Type B pancreatic cell (in vitro differentiated cells): ENCODE results near the gene AMMECR1L. TPM values are rescaled to one million over a fixed set of nuclear protein-coding genes. Genes with fewer than 3 reads are reported as not detected.
"Not testable (repeated sequence)": the region's sequence is repeated elsewhere in the genome, so short reads cannot be mapped to it uniquely, and the experiment has no call there.

Experiments used
- DNase-seq: peaks from one replicate; pipeline ENCODE4 v3.0.0; 2021; ENCODE audit warnings: mixed read lengths; ENCODE audit not compliant: unreplicated experiment; ENCODE audit errors: extremely low spot score
- H3K27ac Mint-ChIP-seq: 2 replicates; pipeline ENCODE4 v1.8.0; 2021; ENCODE audit warnings: mild to moderate bottlenecking, mixed read lengths
- H3K27me3 Mint-ChIP-seq: 2 replicates; pipeline ENCODE4 v1.8.0; 2021; ENCODE audit warnings: mixed read lengths
- H3K36me3 Mint-ChIP-seq: 2 replicates; pipeline ENCODE4 v1.8.0; 2021; ENCODE audit warnings: mixed read lengths
- H3K4me1 Mint-ChIP-seq: one replicate; pipeline ENCODE4 v1.8.0; 2021; ENCODE audit warnings: mixed read lengths; ENCODE audit not compliant: unreplicated experiment
- H3K4me3 Mint-ChIP-seq: 2 replicates; pipeline ENCODE4 v1.8.0; 2021; ENCODE audit warnings: mild to moderate bottlenecking, mixed read lengths
- H3K9me3 Mint-ChIP-seq: 2 replicates; pipeline ENCODE4 v1.8.0; 2021; ENCODE audit warnings: mixed read lengths
- CTCF ChIP-seq: fragments of 200-600 bp; sonication (generic); conservative IDR thresholded peaks from 2 replicates; pipeline ENCODE4 v1.5.0; 2021; ENCODE audit warnings: antibody characterized with exemption, mild to moderate bottlenecking
- total RNA-seq: library from RNA; stranded (reverse); gene quantifications from 2 replicates; pipeline ENCODE4 v1.2.1, GENCODE V29; 2021; ENCODE audit warnings: low replicate concordance

AMMECR1L gene
- total RNA-seq, 1 donor from 2014 or later = 21.9 TPM

- Mint-ChIP-seq H3K27me3 (no peaks in the 10 kb centered on the region), H3K27ac (no peak overlapping the region), H3K36me3 (no peaks in the 10 kb centered on the region), H3K4me3 (no peak overlapping the region), H3K9me3 (no peaks in the 10 kb centered on the region), H3K4me1 (no peaks in the 10 kb centered on the region)
- no peak for TF ChIP-seq CTCF
- no peak for DNase-seq
These were observed 28.2 kb upstream of the AMMECR1L start for GRCh38 chr2:127913808-127914457.

GRCh38 chr2:127911737-127912136 lies 26.0 kb upstream of the AMMECR1L start:
- no peaks in the 10 kb centered on the region for H3K9me3 Mint-ChIP-seq
- H3K36me3 Mint-ChIP-seq = no peaks in the 10 kb centered on the region
- H3K4me1 Mint-ChIP-seq = no peaks in the 10 kb centered on the region
- no peak for TF ChIP-seq CTCF
- peaks cover 5% of the 10 kb centered on the region for H3K27me3 Mint-ChIP-seq
- no peak for DNase-seq
- no peak overlapping the region for H3K27ac Mint-ChIP-seq
- H3K4me3 Mint-ChIP-seq = no peak overlapping the region

GRCh38 chr2:127910415-127910814 lies 24.7 kb upstream of the AMMECR1L start:
- DNase-seq = no peak
- H3K9me3 Mint-ChIP-seq = no peaks in the 10 kb centered on the region
- no peaks in the 10 kb centered on the region for H3K36me3 Mint-ChIP-seq
- no peaks in the 10 kb centered on the region for H3K4me1 Mint-ChIP-seq
- no peak overlapping the region for H3K27ac Mint-ChIP-seq
- no peak overlapping the region for H3K4me3 Mint-ChIP-seq
- TF ChIP-seq CTCF = no peak
- peaks cover 13% of the 10 kb centered on the region for H3K27me3 Mint-ChIP-seq

- H3K27me3 Mint-ChIP-seq = peaks cover 15% of the 10 kb centered on the region
- H3K36me3 Mint-ChIP-seq = no peaks in the 10 kb centered on the region
- no peaks in the 10 kb centered on the region for H3K4me1 Mint-ChIP-seq
- TF ChIP-seq CTCF = no peak
- DNase-seq = no peak
- H3K27ac Mint-ChIP-seq = no peak overlapping the region
- H3K4me3 Mint-ChIP-seq = no peak overlapping the region
- H3K9me3 Mint-ChIP-seq = no peaks in the 10 kb centered on the region
These were observed 23.3 kb upstream of the AMMECR1L start for GRCh38 chr2:127909019-127909418.

- H3K4me1 Mint-ChIP-seq, DNase-seq, H3K27ac Mint-ChIP-seq, H3K36me3 Mint-ChIP-seq, H3K4me3 Mint-ChIP-seq, H3K9me3 Mint-ChIP-seq: not testable (repeated sequence)
- H3K27me3 Mint-ChIP-seq = peaks cover 15% of the 10 kb centered on the region
These were observed 22.1 kb upstream of the AMMECR1L start for GRCh38 chr2:127907733-127908400.

GRCh38 chr2:127906206-127906926 lies 20.6 kb upstream of the AMMECR1L start:
- no peaks in the 10 kb centered on the region for H3K9me3 Mint-ChIP-seq
- no peak for DNase-seq
- H3K27ac Mint-ChIP-seq = no peak overlapping the region

More at GRCh38 chr2:127906206-127906926, 20.6 kb upstream of the AMMECR1L start:
- no peak overlapping the region for H3K4me3 Mint-ChIP-seq
- H3K36me3 Mint-ChIP-seq = no peaks in the 10 kb centered on the region
- H3K4me1 Mint-ChIP-seq = no peaks in the 10 kb centered on the region
- no peak for TF ChIP-seq CTCF
- peaks cover 15% of the 10 kb centered on the region for H3K27me3 Mint-ChIP-seq
